Ishikawa (cell line): ENCODE data around the gene MFAP5.

Source experiments
- CEBPB ChIP-seq: IDR thresholded peaks from 2 replicates; pipeline ENCODE4 v1.6.1; 2012
- CREB1 ChIP-seq: IDR thresholded peaks from 2 replicates; pipeline ENCODE4 v1.6.1; 2012; ENCODE audit warnings: low read depth
- EGR1 ChIP-seq: IDR thresholded peaks from 2 replicates; pipeline ENCODE4 v1.6.1; 2012
- EP300 ChIP-seq: IDR thresholded peaks from 2 replicates; pipeline ENCODE4 v1.6.1; 2012; ENCODE audit warnings: borderline replicate concordance
- FOXM1 ChIP-seq: IDR thresholded peaks from 2 replicates; pipeline ENCODE4 v1.6.1; 2012; ENCODE audit warnings: low read depth, borderline replicate concordance
- MAX ChIP-seq: IDR thresholded peaks from 2 replicates; pipeline ENCODE4 v1.6.1; 2012
- NFIC ChIP-seq: IDR thresholded peaks from 2 replicates; pipeline ENCODE4 v1.6.1; 2012
- RAD21 ChIP-seq: IDR thresholded peaks from 2 replicates; pipeline ENCODE4 v1.6.1; 2012; ENCODE audit warnings: low read depth
- REST ChIP-seq: IDR thresholded peaks from 2 replicates; pipeline ENCODE4 v1.6.1; 2012; ENCODE audit warnings: low read depth, mild to moderate bottlenecking
- TAF1 ChIP-seq: IDR thresholded peaks from 2 replicates; pipeline ENCODE4 v1.6.1; 2012; ENCODE audit warnings: low read depth, mild to moderate bottlenecking
- TCF12 ChIP-seq: IDR thresholded peaks from 2 replicates; pipeline ENCODE4 v1.6.1; 2012; ENCODE audit warnings: low read depth
- TEAD4 ChIP-seq: IDR thresholded peaks from 2 replicates; pipeline ENCODE4 v1.6.1; 2012
- USF1 ChIP-seq: IDR thresholded peaks from 2 replicates; pipeline ENCODE4 v1.6.1; 2012
- YY1 ChIP-seq: IDR thresholded peaks from 2 replicates; pipeline ENCODE4 v1.6.1; 2012; ENCODE audit warnings: low read depth
- ZBTB7A ChIP-seq: IDR thresholded peaks from 2 replicates; pipeline ENCODE4 v1.6.1; 2012; ENCODE audit warnings: low read depth

MFAP5 gene

GRCh38 chr12:8658346-8658745, 4.3 kb downstream of the MFAP5 start:
- no peak for TF ChIP-seq NFIC
- TF ChIP-seq TCF12: no peak
- no peak for TF ChIP-seq REST
- no peak for TF ChIP-seq TEAD4
- no peak for TF ChIP-seq ZBTB7A
- no peak for TF ChIP-seq USF1
- no peak for TF ChIP-seq FOXM1
- no peak for TF ChIP-seq EP300
- TF ChIP-seq EGR1: no peak
- no peak for TF ChIP-seq YY1
- no peak for TF ChIP-seq RAD21
- TF ChIP-seq CREB1: no peak
- TF ChIP-seq MAX: no peak
- TF ChIP-seq CEBPB: no peak
- TF ChIP-seq TAF1: no peak

- TF ChIP-seq NFIC (no peak), YY1 (no peak), EGR1 (no peak), EP300 (no peak), CREB1 (no peak), TCF12 (no peak), FOXM1 (no peak), CEBPB (no peak), RAD21 (no peak)
These were observed 7.2 kb downstream of the MFAP5 start for GRCh38 chr12:8655421-8655820.

- TF ChIP-seq YY1 (no peak), TCF12 (no peak), TAF1 (no peak), TEAD4 (no peak), USF1 (no peak), ZBTB7A (no peak), MAX (no peak), FOXM1 (no peak), RAD21 (no peak), NFIC (no peak), CEBPB (no peak)
These were observed 13.9 kb downstream of the MFAP5 start for GRCh38 chr12:8648576-8649205.

GRCh38 chr12:8647968-8648367, 14.7 kb downstream of the MFAP5 start:
- TF ChIP-seq NFIC: no peak
- no peak for TF ChIP-seq MAX
- TF ChIP-seq EGR1: no peak

GRCh38 chr12:8644345-8645248, 18.0 kb downstream of the MFAP5 start:
- TF ChIP-seq CEBPB (no peak), EP300 (no peak), TCF12 (no peak), MAX (no peak), YY1 (no peak), TAF1 (no peak), TEAD4 (no peak), USF1 (no peak), ZBTB7A (no peak), RAD21 (no peak), FOXM1 (no peak), CREB1 (no peak), NFIC (no peak), REST (no peak), EGR1 (no peak)
